GM23338 (cell line): Measurements from ENCODE around the gene SASH1. TPM values are rescaled to one million over a fixed set of nuclear protein-coding genes. Genes with fewer than 3 reads are reported as not detected.

Experiments used
- ATAC-seq: fragments of 200-7000 bp; cut with Tn5 transposase; 3 replicates; pipeline ENCODE4 v1.9.1; 2020
- DNase-seq: peaks from one replicate; pipeline ENCODE4 v3.0.0-alpha.2; 2015; ENCODE audit warnings: low spot score
- H2AFZ ChIP-seq: fragments of 200-600 bp; sonication (generic); 2 replicates; pipeline ENCODE4 v1.8.0; 2016; ENCODE audit warnings: antibody characterized with exemption, mild to moderate bottlenecking, moderate library complexity
- H3F3A ChIP-seq: fragments of 200-600 bp; sonication (generic); replicated peaks from 2 replicates; pipeline ENCODE4 v1.8.0; 2017; ENCODE audit warnings: antibody characterized with exemption, mixed run types, low read depth
- H3K27ac ChIP-seq: fragments of 200-600 bp; sonication (generic); 2 replicates; pipeline ENCODE4 v1.6.1; 2016; ENCODE audit warnings: low read depth
- H3K27me3 ChIP-seq: fragments of 200-600 bp; sonication (generic); 2 replicates; pipeline ENCODE4 v1.8.0; 2016; ENCODE audit warnings: mild to moderate bottlenecking, mixed run types, moderate library complexity; ENCODE audit not compliant: insufficient read depth
- H3K36me3 ChIP-seq: fragments of 200-600 bp; sonication (generic); 2 replicates; pipeline ENCODE4 v1.8.0; 2016; ENCODE audit warnings: mild to moderate bottlenecking; ENCODE audit not compliant: insufficient read depth
- H3K4me1 ChIP-seq: fragments of 200-600 bp; sonication (generic); 2 replicates; pipeline ENCODE4 v1.8.0; 2016; ENCODE audit warnings: mild to moderate bottlenecking, moderate library complexity; ENCODE audit not compliant: insufficient read depth
- H3K4me2 ChIP-seq: fragments of 200-600 bp; sonication (generic); 2 replicates; pipeline ENCODE4 v1.7.1; 2017; ENCODE audit warnings: mixed run types
- H3K4me3 ChIP-seq: fragments of 200-600 bp; sonication (generic); 2 replicates; pipeline ENCODE4 v1.6.1; 2016; ENCODE audit warnings: mixed run types
- H3K79me2 ChIP-seq: fragments of 200-600 bp; sonication (generic); replicated peaks from 2 replicates; pipeline ENCODE4 v1.8.0; 2017; ENCODE audit warnings: mild to moderate bottlenecking; ENCODE audit not compliant: insufficient read depth
- H3K9me2 ChIP-seq: fragments of 200-600 bp; sonication (generic); 2 replicates; pipeline ENCODE4 v1.8.0; 2017; ENCODE audit not compliant: insufficient read depth
- H4K20me1 ChIP-seq: fragments of 200-600 bp; sonication (generic); replicated peaks from 2 replicates; pipeline ENCODE4 v1.8.0; 2017; ENCODE audit warnings: mild to moderate bottlenecking; ENCODE audit not compliant: insufficient read depth
- H3K27ac Mint-ChIP-seq: 2 replicates; pipeline ENCODE4 v1.8.0; 2020; ENCODE audit warnings: inconsistent platforms, mild to moderate bottlenecking, moderate library complexity, mixed read lengths
- H3K27me3 Mint-ChIP-seq: 3 replicates; pipeline ENCODE4 v1.8.0; 2022; ENCODE audit warnings: low read depth, mild to moderate bottlenecking, moderate library complexity, mixed read lengths, inconsistent platforms; ENCODE audit not compliant: insufficient read depth, poor library complexity
- H3K36me3 Mint-ChIP-seq: 3 replicates; pipeline ENCODE4 v1.8.0; 2021; ENCODE audit warnings: low read depth, mild to moderate bottlenecking, inconsistent platforms, moderate library complexity, mixed read lengths
- H3K4me1 Mint-ChIP-seq: 3 replicates; pipeline ENCODE4 v1.8.0; 2020; ENCODE audit warnings: mild to moderate bottlenecking, inconsistent platforms, mixed read lengths
- H3K4me3 Mint-ChIP-seq: 3 replicates; pipeline ENCODE4 v1.8.0; 2021; ENCODE audit warnings: moderate library complexity, mild to moderate bottlenecking, inconsistent platforms, mixed read lengths
- H3K9me3 Mint-ChIP-seq: 3 replicates; pipeline ENCODE4 v1.8.0; 2020; ENCODE audit warnings: moderate library complexity, mild to moderate bottlenecking, inconsistent platforms, mixed read lengths
- CREB1 ChIP-seq: fragments of 250-450 bp; sonication (Bioruptor Pico); IDR thresholded peaks from 2 replicates; pipeline ENCODE4 v1.5.0; 2020; ENCODE audit warnings: low read depth, mild to moderate bottlenecking, moderate library complexity
- CTCF ChIP-seq, 2 experiments: fragments of 200-600 bp in 1 of 2; sonication (generic) in 1 of 2; conservative IDR thresholded peaks; 2 replicates each; pipeline versions ENCODE4 v1.5.1 to v1.6.1; 2016 to 2017; ENCODE audit warnings: antibody characterized with exemption in 2 of 2, low read depth in 2 of 2, mild to moderate bottlenecking in 2 of 2, moderate library complexity in 1 of 2
- ETS1 ChIP-seq: IDR thresholded peaks from 2 replicates; pipeline ENCODE4 v1.6.1; 2016; ENCODE audit warnings: antibody characterized with exemption
- EZH2 ChIP-seq: fragments of 200-600 bp; sonication (generic); IDR thresholded peaks from one replicate; pipeline ENCODE4 v1.8.0; 2017; ENCODE audit warnings: antibody characterized with exemption, mild to moderate bottlenecking, low read depth; ENCODE audit not compliant: unreplicated experiment
- EZH2phosphoT487 ChIP-seq: fragments of 200-600 bp; sonication (generic); IDR thresholded peaks from one replicate; pipeline ENCODE4 v1.8.1; 2018; ENCODE audit warnings: antibody characterized with exemption; ENCODE audit not compliant: unreplicated experiment
- JUNB ChIP-seq: IDR thresholded peaks from one replicate; pipeline ENCODE4 v1.6.1; 2016; ENCODE audit warnings: antibody characterized with exemption; ENCODE audit not compliant: unreplicated experiment
- NANOG ChIP-seq: IDR thresholded peaks from 2 replicates; pipeline ENCODE4 v1.6.1; 2016; ENCODE audit warnings: antibody characterized with exemption, borderline replicate concordance
- POLR2AphosphoS5 ChIP-seq: IDR thresholded peaks from 2 replicates; pipeline ENCODE4 v1.6.1; 2016; ENCODE audit warnings: antibody characterized with exemption, low read depth
- STAT1 ChIP-seq: IDR thresholded peaks from one replicate; pipeline ENCODE4 v1.6.1; 2016; ENCODE audit warnings: antibody characterized with exemption; ENCODE audit not compliant: unreplicated experiment
- ZNF114 ChIP-seq: fragments of 250-450 bp; sonication (Bioruptor Pico); IDR thresholded peaks from 2 replicates; pipeline ENCODE4 v1.5.0; 2020; ENCODE audit warnings: mild to moderate bottlenecking, moderate library complexity
- ZNF331 ChIP-seq: fragments of 250-450 bp; sonication (Bioruptor Pico); IDR thresholded peaks from 2 replicates; pipeline ENCODE4 v1.5.0; 2020; ENCODE audit warnings: low read depth, mild to moderate bottlenecking, moderate library complexity
- ZNF462 ChIP-seq: fragments of 250-450 bp; sonication (Bioruptor Pico); IDR thresholded peaks from 2 replicates; pipeline ENCODE4 v1.5.0; 2020; ENCODE audit warnings: mild to moderate bottlenecking, moderate library complexity
- polyA plus RNA-seq: library from polyadenylated mRNA; unstranded; fragments of >200 nt; fragmentation: Nextera tagmentation; extraction: Ambion mirVana; gene quantifications from 2 replicates; pipeline ENCODE4 v1.2.1, GENCODE V29; 2016
- total RNA-seq: library from RNA; depleted of rRNA; stranded (reverse); fragments of >200 nt; shearing (Covaris generic); gene quantifications from 2 replicates; pipeline ENCODE4 v1.2.3, GENCODE V29; 2014

Gene SASH1
- total and polyA plus RNA-seq, 2 experiments from 2014 or later, result 8.2 to 30.2 TPM

GRCh38 chr6:148367411-148368024 is 24.9 kb downstream of the SASH1 start:
- no peaks in the 10 kb centered on the region for H3K27me3 ChIP-seq
- ATAC-seq (peak; percentile 70), DNase-seq (peak; percentile 42)
- peaks cover 84% of the 10 kb centered on the region for H3K79me2 ChIP-seq
- H2AFZ ChIP-seq, result no peak overlapping the region
- no peak overlapping the region for H3K4me2 ChIP-seq
- no peaks in the 10 kb centered on the region for H3K9me2 ChIP-seq
- Mint-ChIP-seq H3K4me1 (peaks cover 42% of the 10 kb centered on the region), H3K27me3 (peaks cover 2% of the 10 kb centered on the region), H3K27ac (peak overlapping the region; percentile 67; the same call in 1 of the 2 replicates), H3K36me3 (no peaks in the 10 kb centered on the region; the same call in 2 of the 3 replicates), H3K9me3 (0 out of 3 replicates have a peak, but pooled peaks cover under 1% of the 10 kb centered on the region), H3K4me3 (no peak overlapping the region)
- H3F3A ChIP-seq, result no peaks in the 10 kb centered on the region
- no peak overlapping the region for H3K4me3 ChIP-seq
- H4K20me1 ChIP-seq, result no peaks in the 10 kb centered on the region; the same call in 1 of the 2 replicates
- no peaks in the 10 kb centered on the region for H3K36me3 ChIP-seq
- peaks cover 26% of the 10 kb centered on the region for H3K4me1 ChIP-seq
- TF ChIP-seq CTCF (conservative IDR thresholded peaks at IDR 0.05; ENCODE audit: low read depth in 2 of 2) (peak in 1 of 2 experiments; percentile 25; a peak in 2 of 4 replicates), NANOG (no peak)
- peak overlapping the region; percentile 2; the same call in 1 of the 2 replicates for H3K27ac ChIP-seq

- Histone ChIP-seq H3F3A (no peaks in the 10 kb centered on the region), H3K4me2 (no peak overlapping the region), H3K4me3 (no peak overlapping the region), H3K27me3 (no peaks in the 10 kb centered on the region), H3K79me2 (peaks cover 75% of the 10 kb centered on the region), H2AFZ (no peak overlapping the region), H3K9me2 (no peaks in the 10 kb centered on the region), H3K4me1 (peaks cover 24% of the 10 kb centered on the region), H3K36me3 (no peaks in the 10 kb centered on the region), H3K27ac (no peak overlapping the region), H4K20me1 (no peaks in the 10 kb centered on the region; the same call in 1 of the 2 replicates)
- H3K27me3 Mint-ChIP-seq, result peaks cover 2% of the 10 kb centered on the region
- no peaks in the 10 kb centered on the region; the same call in 2 of the 3 replicates for H3K36me3 Mint-ChIP-seq
- ATAC-seq (no peak), DNase-seq (no peak)
- H3K9me3 Mint-ChIP-seq, result no peaks in the 10 kb centered on the region
- peaks cover 43% of the 10 kb centered on the region for H3K4me1 Mint-ChIP-seq
- H3K4me3 Mint-ChIP-seq, result no peak overlapping the region
- H3K27ac Mint-ChIP-seq, result no peak overlapping the region
- TF ChIP-seq ETS1 (no peak), ZNF331 (no peak), ZNF462 (CRISPR knock-in tag) (no peak), NANOG (no peak), EZH2 (no peak), POLR2AphosphoS5 (no peak), ZNF114 (CRISPR knock-in tag) (no peak), EZH2phosphoT487 (no peak), JUNB (no peak), STAT1 (no peak), CREB1 (CRISPR knock-in tag) (no peak)
Observed at GRCh38 chr6:148370176-148370575, 27.5 kb downstream of the SASH1 start.
